SJCRH30 (cell line): Measurements from ENCODE around the gene CYP26A1. TPM values are rescaled to one million over a fixed set of nuclear protein-coding genes. Genes with fewer than 3 reads are reported as not detected.

Source experiments
- DNase-seq, 2 experiments: peaks; one replicate each; pipeline ENCODE4 v3.0.0-alpha.2; 2015 to 2020
- H3K27ac ChIP-seq: fragments of 250-450 bp; sonication (Bioruptor Pico); 2 replicates; pipeline ENCODE4 v1.5.1; 2020; ENCODE audit warnings: mild to moderate bottlenecking, moderate library complexity
- H3K27me3 ChIP-seq: fragments of 250-450 bp; sonication (Bioruptor Pico); 2 replicates; pipeline ENCODE4 v1.5.1; 2020; ENCODE audit warnings: mild to moderate bottlenecking, moderate library complexity
- H3K36me3 ChIP-seq: fragments of 250-450 bp; sonication (Bioruptor Pico); 2 replicates; pipeline ENCODE4 v1.5.1; 2020; ENCODE audit warnings: mild to moderate bottlenecking, moderate library complexity
- H3K4me1 ChIP-seq: fragments of 250-450 bp; sonication (Bioruptor Pico); 2 replicates; pipeline ENCODE4 v1.5.1; 2020; ENCODE audit warnings: mild to moderate bottlenecking, moderate library complexity
- H3K4me3 ChIP-seq: fragments of 250-450 bp; sonication (Bioruptor Pico); 2 replicates; pipeline ENCODE4 v1.5.1; 2020; ENCODE audit warnings: mild to moderate bottlenecking, moderate library complexity
- H3K9me3 ChIP-seq: fragments of 250-450 bp; sonication (Bioruptor Pico); replicated peaks from 2 replicates; pipeline ENCODE4 v1.5.1; 2020; ENCODE audit warnings: mild to moderate bottlenecking, moderate library complexity
- total RNA-seq: library from RNA; depleted of rRNA; stranded (reverse); fragments of >200 nt; shearing (Covaris generic); gene quantifications from 2 replicates; pipeline ENCODE4 v1.2.3, GENCODE V29; 2014; rRNA removed

The CYP26A1 gene
- total RNA-seq, 1 experiment from 2014 or later = not detected

GRCh38 chr10:93110472-93111146, 36.9 kb downstream of the CYP26A1 start:
- no peak overlapping the region for H3K4me3 ChIP-seq
- no peaks in the 10 kb centered on the region for H3K9me3 ChIP-seq
- no peaks in the 10 kb centered on the region for H3K36me3 ChIP-seq
- H3K27me3 ChIP-seq = no peaks in the 10 kb centered on the region
- H3K27ac ChIP-seq = no peak overlapping the region
- H3K4me1 ChIP-seq = no peaks in the 10 kb centered on the region
- no peak for DNase-seq

- Histone ChIP-seq H3K4me3 (no peak overlapping the region), H3K27me3 (no peaks in the 10 kb centered on the region), H3K9me3 (no peaks in the 10 kb centered on the region), H3K4me1 (no peaks in the 10 kb centered on the region), H3K36me3 (no peaks in the 10 kb centered on the region), H3K27ac (no peak overlapping the region)
- no peak for DNase-seq
Observed at GRCh38 chr10:93113042-93113441, 39.3 kb downstream of the CYP26A1 start.

DNA sequence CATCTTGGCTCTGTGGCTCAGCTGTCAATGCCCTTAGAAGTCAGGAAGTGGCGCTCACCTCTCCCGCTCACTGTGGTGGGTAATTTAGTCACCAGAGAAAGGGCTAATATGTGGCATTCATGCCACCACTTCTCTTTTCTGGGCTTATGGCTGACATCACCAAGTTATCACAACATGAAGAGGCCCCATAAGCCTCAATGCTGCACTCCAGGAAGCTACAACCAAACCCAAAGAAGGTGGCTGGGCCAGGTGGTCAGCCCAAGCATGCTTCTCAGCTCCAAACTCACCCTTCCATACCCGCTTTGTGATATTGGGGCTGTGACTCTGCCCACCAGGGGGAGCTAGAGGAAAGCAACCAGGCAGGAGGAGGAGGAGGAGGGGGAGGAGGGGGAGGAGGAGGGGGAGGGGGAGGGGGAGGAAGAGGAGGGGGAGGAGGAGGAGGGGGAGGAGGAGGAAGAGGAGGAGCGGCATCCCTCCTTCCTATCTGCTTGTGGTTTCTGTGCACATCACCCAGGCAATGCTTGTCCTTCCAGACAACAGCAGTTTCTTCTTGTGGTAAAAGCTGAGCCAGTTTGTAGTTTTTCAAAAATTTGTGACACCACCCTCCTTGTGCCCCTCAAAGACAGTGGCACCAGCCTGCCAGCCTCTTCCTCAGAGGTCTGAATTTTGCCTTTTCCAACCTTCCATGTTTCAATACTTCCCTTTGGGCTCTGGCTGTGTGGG, 42.1 kb downstream of the CYP26A1 start:
- Histone ChIP-seq H3K4me1 (no peaks in the 10 kb centered on the region), H3K27me3 (no peaks in the 10 kb centered on the region), H3K9me3 (no peaks in the 10 kb centered on the region), H3K27ac (no peak overlapping the region), H3K36me3 (no peaks in the 10 kb centered on the region), H3K4me3 (no peak overlapping the region)
- peak; percentile 54 to 74 for DNase-seq

DNA sequence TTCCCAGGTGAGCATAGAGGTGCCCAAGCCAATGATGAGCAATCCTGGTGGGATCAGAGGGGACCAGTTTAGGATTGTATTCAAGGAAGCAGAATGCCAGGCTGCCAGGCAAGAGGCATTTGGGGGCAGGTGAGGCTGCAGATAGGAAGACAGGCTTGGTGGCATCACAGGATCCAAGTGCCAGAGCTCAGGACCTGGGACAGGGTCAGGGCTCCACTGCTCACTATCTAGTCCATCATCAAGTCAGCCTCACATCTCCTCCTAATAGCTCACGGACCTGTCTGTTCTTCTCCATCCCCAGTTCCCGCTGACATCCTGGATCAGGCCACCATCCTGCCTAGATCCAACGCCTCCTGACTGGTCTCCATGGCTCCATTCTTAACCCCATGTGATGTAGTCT, 47.6 kb downstream of the CYP26A1 start:
- Histone ChIP-seq H3K4me1 (no peaks in the 10 kb centered on the region), H3K9me3 (no peaks in the 10 kb centered on the region; the same call in 1 of the 2 replicates), H3K27me3 (no peaks in the 10 kb centered on the region), H3K27ac (no peak overlapping the region), H3K36me3 (no peaks in the 10 kb centered on the region), H3K4me3 (no peak overlapping the region)
- DNase-seq = no peak

DNA sequence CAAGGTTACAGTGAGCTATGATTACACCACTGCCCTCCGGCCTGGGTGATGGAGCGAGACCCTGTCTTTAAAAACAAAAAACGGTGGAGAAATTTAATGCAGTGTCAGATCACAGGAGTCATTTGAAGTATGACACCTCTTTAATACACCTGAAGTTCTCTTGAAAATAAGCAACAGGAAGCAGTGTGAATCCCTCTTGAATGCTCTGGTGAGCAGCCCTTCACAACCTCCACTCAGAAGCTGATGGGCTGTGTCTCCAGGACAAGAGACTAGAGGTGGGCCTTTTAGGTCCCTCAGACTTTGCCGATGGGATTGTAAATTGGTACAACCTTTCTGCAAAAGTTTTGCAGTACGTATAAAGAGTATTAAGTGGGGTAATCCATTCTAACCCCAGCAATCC, 50.1 kb downstream of the CYP26A1 start:
- H3K9me3 ChIP-seq = peaks cover 7% of the 10 kb centered on the region; the same call in 1 of the 2 replicates
- no peaks in the 10 kb centered on the region for H3K4me1 ChIP-seq
- no peak overlapping the region for H3K4me3 ChIP-seq
- no peak overlapping the region for H3K27ac ChIP-seq
- DNase-seq = no peak
- no peaks in the 10 kb centered on the region for H3K27me3 ChIP-seq
- H3K36me3 ChIP-seq = no peaks in the 10 kb centered on the region

- H3K36me3 ChIP-seq = no peaks in the 10 kb centered on the region
- no peak overlapping the region for H3K27ac ChIP-seq
- DNase-seq = no peak
- H3K27me3 ChIP-seq = no peaks in the 10 kb centered on the region
- H3K9me3 ChIP-seq = peaks cover 7% of the 10 kb centered on the region; the same call in 1 of the 2 replicates
- no peaks in the 10 kb centered on the region for H3K4me1 ChIP-seq
- no peak overlapping the region for H3K4me3 ChIP-seq
Observed at GRCh38 chr10:93124580-93125318, 51.1 kb downstream of the CYP26A1 start.

DNA sequence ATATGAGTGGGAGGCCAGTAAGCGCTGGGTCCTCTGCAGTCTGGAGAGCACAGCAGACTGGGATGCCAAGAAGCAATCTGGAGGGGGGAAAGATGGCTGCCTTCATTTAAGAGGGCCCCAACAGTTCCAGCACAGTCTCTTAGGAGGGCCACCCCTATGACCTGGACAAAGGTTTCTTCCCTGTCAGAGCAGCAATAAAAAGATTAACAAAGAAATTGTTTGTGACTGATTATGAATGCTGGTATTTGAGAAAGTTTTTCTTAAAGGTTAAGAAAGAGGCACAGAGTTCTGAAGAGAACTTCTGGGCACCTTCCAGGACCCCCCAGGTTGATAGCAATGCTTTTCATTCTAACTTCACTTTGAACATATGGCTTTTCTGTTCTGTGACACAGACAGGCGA, 52.3 kb downstream of the CYP26A1 start:
- no peak for DNase-seq
- Histone ChIP-seq H3K9me3 (peaks cover 7% of the 10 kb centered on the region; the same call in 1 of the 2 replicates), H3K36me3 (no peaks in the 10 kb centered on the region), H3K4me3 (no peak overlapping the region), H3K4me1 (no peaks in the 10 kb centered on the region), H3K27ac (no peak overlapping the region), H3K27me3 (no peaks in the 10 kb centered on the region)

DNA sequence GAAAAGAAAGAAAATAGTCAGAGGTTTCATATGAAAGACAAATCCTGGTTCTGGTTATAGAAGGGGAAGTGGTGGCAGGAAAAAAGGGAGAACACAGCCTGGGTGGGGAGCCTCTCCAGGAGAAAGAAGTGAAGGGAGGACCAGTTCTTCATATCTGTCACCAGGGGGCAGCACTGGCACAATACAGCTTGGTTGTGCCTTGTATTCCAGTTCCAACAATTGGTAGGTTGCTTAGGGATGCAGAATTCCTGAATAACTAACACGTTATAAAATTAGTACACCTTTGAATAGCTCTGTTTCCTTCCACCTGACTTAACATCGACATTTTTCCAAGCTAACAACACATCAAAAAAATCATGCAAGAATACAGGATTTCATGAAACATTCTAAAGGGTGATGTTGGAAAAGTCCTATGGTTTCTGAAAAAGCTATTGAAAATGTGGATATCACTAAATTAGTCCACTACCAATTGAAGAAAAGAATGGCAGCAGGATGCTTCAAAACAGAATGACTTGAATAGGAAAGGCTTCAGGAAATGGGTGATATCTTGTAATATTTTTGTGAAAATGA, 52.9 kb downstream of the CYP26A1 start:
- peak in 1 of 2 experiments; percentile 40 for DNase-seq
- H3K27ac ChIP-seq = no peak overlapping the region

More for the DNA sequence above, 52.9 kb downstream of the CYP26A1 start:
- Histone ChIP-seq H3K4me1 (no peaks in the 10 kb centered on the region), H3K4me3 (no peak overlapping the region), H3K27me3 (no peaks in the 10 kb centered on the region), H3K9me3 (peaks cover 7% of the 10 kb centered on the region; the same call in 1 of the 2 replicates), H3K36me3 (no peaks in the 10 kb centered on the region)

Other genes starting within 250 kb of the CYP26A1 start
- 5.9 and 8.0 TPM in 2 replicates for gene EXOC6, start 225.4 kb upstream of the CYP26A1 start, total RNA-seq
- not detected in 2 replicates for gene CYP26C1, start 13.1 kb upstream of the CYP26A1 start, total RNA-seq